IMR-90 (cell line): Measurements from ENCODE around the gene TNIP1. TPM values are rescaled to one million over a fixed set of nuclear protein-coding genes. Genes with fewer than 3 reads are reported as not detected.

Experiments
- ATAC-seq: fragments of 200-7000 bp; cut with Tn5 transposase; 2 replicates; pipeline ENCODE4 v1.9.1; 2020; ENCODE audit warnings: low read depth, mild to moderate bottlenecking, moderate library complexity
- BruUV-seq: library from RNA; stranded (reverse); fragments of 400-500 nt; replicated peaks from 2 replicates; lab custom pipeline; 2021; lab: Mats Ljungman, UMichigan
- CTCF ChIA-PET: fragments of 300-600 bp; formaldehyde crosslinking; extraction: SDS; loops from one replicate; lab custom pipeline; 2021; ENCODE audit warnings: antibody characterized with exemption; lab: Yijun Ruan, JAX
- POLR2A ChIA-PET: fragments of 300-600 bp; sonication (Branson Sonifier 250); formaldehyde crosslinking; loops from one replicate; lab custom pipeline; 2022; ENCODE audit warnings: antibody characterized with exemption; ENCODE audit not compliant: unreplicated experiment; lab: Charles Lee
- DNase-seq: peaks from one replicate; pipeline ENCODE4 v3.0.0; 2013
- H2AFZ ChIP-seq: replicated peaks from 2 replicates; pipeline ENCODE3; 2013; ENCODE audit warnings: low read length, mild to moderate bottlenecking; ENCODE audit not compliant: poor library complexity
- H2AK5ac ChIP-seq: 2 replicates; pipeline ENCODE4 v1.6.1; 2013; ENCODE audit warnings: low read depth, low read length, inconsistent platforms
- H2AK9ac ChIP-seq: replicated peaks from 2 replicates; pipeline ENCODE3; 2013; ENCODE audit warnings: mild to moderate bottlenecking, low read depth, low read length, moderate library complexity; ENCODE audit not compliant: poor library complexity
- H2BK120ac ChIP-seq: 2 replicates; pipeline ENCODE4 v1.6.1; 2013; ENCODE audit warnings: low read depth, low read length, inconsistent platforms
- H2BK15ac ChIP-seq: 3 replicates; pipeline ENCODE4 v1.6.1; 2013; ENCODE audit warnings: low read depth, low read length, inconsistent platforms
- H2BK20ac ChIP-seq: 2 replicates; pipeline ENCODE4 v1.6.1; 2013; ENCODE audit warnings: low read depth, mild to moderate bottlenecking, inconsistent platforms, low read length, moderate library complexity
- H2BK5ac ChIP-seq: 2 replicates; pipeline ENCODE4 v1.6.1; 2013; ENCODE audit warnings: mild to moderate bottlenecking, low read depth, low read length, inconsistent platforms; ENCODE audit not compliant: poor library complexity, severe bottlenecking
- H3K14ac ChIP-seq: replicated peaks from 2 replicates; pipeline ENCODE4 v1.6.1; 2013; ENCODE audit warnings: low read depth, low read length, inconsistent platforms
- H3K18ac ChIP-seq: 2 replicates; pipeline ENCODE4 v1.6.1; 2013; ENCODE audit warnings: low read depth, low read length, control low read depth
- H3K23ac ChIP-seq: 2 replicates; pipeline ENCODE4 v1.6.1; 2013; ENCODE audit warnings: low read depth, low read length, inconsistent platforms
- H3K27ac ChIP-seq: 2 replicates; pipeline ENCODE4 v1.5.1; 2013; ENCODE audit warnings: mild to moderate bottlenecking, control low read depth, low read length; ENCODE audit not compliant: insufficient read depth
- H3K27me3 ChIP-seq: 2 replicates; pipeline ENCODE4 v1.6.1; 2013; ENCODE audit warnings: low read length; ENCODE audit not compliant: control insufficient read depth, insufficient read depth
- H3K36me3 ChIP-seq: 2 replicates; pipeline ENCODE4 v1.6.1; 2013; ENCODE audit warnings: low read length, mixed read lengths; ENCODE audit not compliant: control insufficient read depth, insufficient read depth
- H3K4ac ChIP-seq: 2 replicates; pipeline ENCODE4 v1.6.1; 2013; ENCODE audit warnings: low read depth, low read length, inconsistent platforms
- H3K4me1 ChIP-seq: 2 replicates; pipeline ENCODE4 v1.6.1; 2013; ENCODE audit warnings: low read length, mixed read lengths; ENCODE audit not compliant: control insufficient read depth, insufficient read depth
- H3K4me2 ChIP-seq: 2 replicates; pipeline ENCODE4 v1.6.1; 2013; ENCODE audit warnings: low read depth, mild to moderate bottlenecking, control low read depth, low read length, moderate library complexity
- H3K4me3 ChIP-seq: 2 replicates; pipeline ENCODE4 v1.5.1; 2013; ENCODE audit warnings: low read depth, mild to moderate bottlenecking, control low read depth, low read length, moderate library complexity; ENCODE audit not compliant: insufficient read depth
- H3K56ac ChIP-seq: 2 replicates; pipeline ENCODE4 v1.6.1; 2013; ENCODE audit warnings: low read length, inconsistent platforms; ENCODE audit not compliant: insufficient read depth; ENCODE audit errors: extremely low read depth
- H3K79me1 ChIP-seq, 2 experiments: 2 replicates each; pipeline ENCODE4 v1.6.1; 2013; ENCODE audit warnings: low read length in 2 of 2, inconsistent platforms in 1 of 2, low read depth in 1 of 2
- H3K9ac ChIP-seq: 2 replicates; pipeline ENCODE4 v1.6.1; 2013; ENCODE audit warnings: low read depth, low read length, control low read depth
- H3K9me1 ChIP-seq: 2 replicates; pipeline ENCODE4 v1.6.1; 2013; ENCODE audit warnings: low read length, inconsistent platforms; ENCODE audit not compliant: insufficient read depth
- H3K9me3 ChIP-seq: 2 replicates; pipeline ENCODE4 v1.6.1; 2013; ENCODE audit warnings: low read length; ENCODE audit not compliant: control insufficient read depth, insufficient read depth
- H4K20me1 ChIP-seq: 2 replicates; pipeline ENCODE4 v1.6.1; 2013; ENCODE audit warnings: low read length, inconsistent platforms; ENCODE audit not compliant: insufficient read depth
- H4K5ac ChIP-seq: 2 replicates; pipeline ENCODE4 v1.6.1; 2013; ENCODE audit warnings: mild to moderate bottlenecking, low read depth, low read length, control low read depth
- H4K8ac ChIP-seq, 2 experiments: 2 replicates each; pipeline ENCODE4 v1.6.1; 2013; ENCODE audit warnings: low read depth in 2 of 2, low read length in 2 of 2, control low read depth in 1 of 2, inconsistent platforms in 1 of 2
- H4K91ac ChIP-seq: 2 replicates; pipeline ENCODE4 v1.6.1; 2013; ENCODE audit warnings: low read depth, low read length, inconsistent platforms; ENCODE audit not compliant: insufficient read depth
- BHLHE40 ChIP-seq: fragments of 150-350 bp; IDR thresholded peaks from 2 replicates; pipeline ENCODE4 v1.6.1; 2016; ENCODE audit warnings: mild to moderate bottlenecking, low read depth, low read length
- FOS ChIP-seq: fragments of 150-350 bp; IDR thresholded peaks from 2 replicates; pipeline ENCODE4 v1.6.1; 2016; ENCODE audit warnings: low read depth, low read length
- NFE2L2 ChIP-seq: fragments of 150-350 bp; IDR thresholded peaks from 2 replicates; pipeline ENCODE4 v1.6.1; 2016; ENCODE audit warnings: low read depth, mild to moderate bottlenecking, low read length
- WGBS, 2 experiments: methylation state at CpG; one replicate each; pipeline versions ENCODE4 v1.1.5 to v1.1.7; 2013; ENCODE audit warnings: missing lambda C conversion rate in 2 of 2; ENCODE audit not compliant: insufficient read length in 1 of 2; ENCODE audit errors: extremely low coverage in 2 of 2; 5-methylcytosine and 5-hydroxymethylcytosine counted together
- dilution Hi-C: fragments of 300-500 bp; cut with HindIII; formaldehyde crosslinking; loops from one replicate; pipeline ENCODE4 v1.14.3; 2018; ENCODE audit warnings: low sequenced_read_pairs; ENCODE audit not compliant: unreplicated experiment
- in situ Hi-C: fragments of 300-500 bp; cut with MboI; formaldehyde crosslinking; loops from 3 replicates; pipeline ENCODE4 v1.14.3; 2019; ENCODE audit warnings: low sequenced_read_pairs, inconsistent platforms, mixed read lengths
- intact Hi-C: fragments of 100-400 bp; cut with micrococcal nuclease; formaldehyde crosslinking; loops from 2 replicates; pipeline ENCODE4 v1.10.0; 2022
- polyA plus RNA-seq, 3 experiments: library from polyadenylated mRNA; depleted of rRNA; stranded (reverse); fragments of >200 nt; gene quantifications; 2 replicates each; pipeline ENCODE4 v1.2.3, GENCODE V29; 2012; ENCODE audit warnings: low replicate concordance in 1 of 3
- total RNA-seq: library from RNA; depleted of rRNA; stranded (reverse); fragments of >200 nt; gene quantifications from 2 replicates; pipeline ENCODE4 v1.2.3, GENCODE V29; 2012

Gene TNIP1
- total and polyA plus RNA-seq, 2 of the 4 experiments (the other 2 are of a cell fraction), result 63.8 to 92.8 TPM

DNA sequence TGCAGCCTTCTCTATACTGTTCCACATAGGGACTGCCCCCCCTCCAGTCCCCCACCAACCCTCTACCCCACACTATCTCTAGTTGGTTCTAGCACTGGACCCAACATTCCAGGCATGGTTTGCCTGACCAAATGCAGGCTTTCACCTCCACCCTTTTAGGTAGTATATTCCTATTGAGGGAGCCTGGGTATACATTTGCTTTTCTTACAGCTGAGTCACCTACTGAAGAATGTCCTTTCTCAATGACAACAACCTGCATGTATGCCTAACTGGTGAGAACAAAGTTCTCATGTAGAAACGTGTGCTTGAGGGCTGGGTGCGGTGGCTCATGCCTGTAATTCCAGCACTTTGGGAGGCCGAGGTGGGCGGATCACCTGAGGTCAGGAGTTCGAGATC lies 8.2 kb downstream of the TNIP1 start:
- H2BK120ac ChIP-seq, result peak overlapping the region; percentile 94
- no peaks in the 10 kb centered on the region for H3K27me3 ChIP-seq
- peak overlapping the region; percentile 74; the same call in 1 of the 2 replicates for H3K23ac ChIP-seq
- no CpG with 5 or more reads among the region's 5 CpGs for WGBS, 2 experiments
- peak; percentile 36; the same call in 1 of the 2 replicates for TF ChIP-seq FOS
- TF ChIP-seq BHLHE40, result peak; percentile 80
- TF ChIP-seq NFE2L2, result no peak; the same call in 1 of the 2 replicates
- H2AK9ac ChIP-seq, result no peak overlapping the region
- POLR2A ChIA-PET, result interaction anchor here (0.5 kb wide), 1 partner anchor 143 kb away, joined by 6 read pairs; no protein-coding TSS in a partner anchor
- H3K27ac ChIP-seq, result peak overlapping the region; percentile 16; the same call in 1 of the 2 replicates
- no TSS peak for BruUV-seq
- peak overlapping the region; percentile 94 for H3K4ac ChIP-seq
- H2BK15ac ChIP-seq, result peak overlapping the region; percentile 92; the same call in 1 of the 3 replicates
- no peak overlapping the region for H2AFZ ChIP-seq
- H3K18ac ChIP-seq, result peak overlapping the region; percentile 24; the same call in 1 of the 2 replicates
- peak overlapping the region; percentile 88 for H4K91ac ChIP-seq
- peaks cover 60% of the 10 kb centered on the region for H4K20me1 ChIP-seq
- dilution Hi-C loops, result no loop called here
- peak overlapping the region; percentile 79 for H3K14ac ChIP-seq
- H2AK5ac ChIP-seq, result peak overlapping the region; percentile 97; the same call in 1 of the 2 replicates
- in situ Hi-C loops, result no loop called here
- DNase-seq (peak; percentile 84), ATAC-seq (peak; percentile 73)
- CTCF ChIA-PET, result interaction anchor here (0.7 to 2.4 kb wide), 3 partner anchors 21 to 471 kb away, joined by 4 to 8 read pairs (median 8); no protein-coding TSS in a partner anchor
- H2BK20ac ChIP-seq, result peak overlapping the region; percentile 95
- peak overlapping the region; percentile 81 for H2BK5ac ChIP-seq
- no peak overlapping the region for H3K4me2 ChIP-seq
- no peaks in the 10 kb centered on the region for H3K9me3 ChIP-seq
- peaks cover 62% of the 10 kb centered on the region for H3K9me1 ChIP-seq
- H3K79me1 ChIP-seq, result peaks cover 39 to 93% of the 10 kb centered on the region in 2 experiments
- H3K9ac ChIP-seq, result no peak overlapping the region
- H3K4me3 ChIP-seq, result no peak overlapping the region
- intact Hi-C loops, result no loop called here
- H4K8ac ChIP-seq, result peak overlapping the region in 1 of 2 experiments; percentile 29; a peak in 1 of 4 replicates
- H3K56ac ChIP-seq, result no peak overlapping the region; the same call in 1 of the 2 replicates
- H3K4me1 ChIP-seq, result peaks cover 44% of the 10 kb centered on the region
- peaks cover 5% of the 10 kb centered on the region; the same call in 1 of the 2 replicates for H3K36me3 ChIP-seq
- H4K5ac ChIP-seq, result no peak overlapping the region; the same call in 1 of the 2 replicates
